Measurements from ENCODE around the gene FBXW11.

The FBXW11 gene

DNA sequence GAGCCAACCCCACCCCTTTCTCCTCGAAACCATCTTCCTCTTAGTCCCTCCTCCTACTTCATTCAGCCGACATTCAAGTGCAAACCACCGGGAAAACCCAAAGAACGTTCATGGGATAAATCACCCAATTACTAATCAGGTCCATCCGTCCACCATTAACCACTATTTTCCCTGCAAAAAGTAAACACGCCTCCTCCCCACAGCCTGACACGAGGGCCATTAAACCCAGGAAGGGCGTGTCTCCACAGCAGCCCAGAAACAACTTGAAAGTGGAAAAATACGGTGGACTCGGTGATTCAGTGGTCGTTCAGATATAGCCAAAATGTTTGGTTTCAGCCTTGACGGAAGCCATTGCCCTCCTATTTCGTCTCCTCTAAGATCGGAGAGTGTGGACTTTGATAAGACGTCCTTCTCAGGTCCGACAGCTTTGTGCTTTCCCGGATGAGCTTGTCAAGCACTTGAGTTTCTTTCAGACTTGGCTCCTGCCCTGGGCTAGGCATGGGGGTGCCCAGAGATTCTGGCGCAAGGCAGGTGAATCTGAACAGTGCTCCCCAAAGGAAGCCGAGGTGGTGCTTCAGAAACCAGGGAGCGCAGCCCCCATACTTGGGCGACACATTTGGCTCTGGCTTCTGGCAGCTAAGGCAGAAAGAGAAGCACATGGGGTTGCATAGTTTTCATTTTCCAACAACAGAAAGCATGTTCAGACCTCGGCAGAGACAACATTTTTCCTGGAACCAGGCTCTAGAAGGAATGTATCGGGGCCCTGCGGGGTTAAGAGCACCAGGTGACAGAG lies 164.3 kb downstream of the FBXW11 start:
- no peaks in the 10 kb centered on the region for H3K36me3 ChIP-seq (ENCODE audit: control insufficient read depth in 1 of 2, insufficient read depth in 2 of 2, low read length in 2 of 2)
- no peak overlapping the region for H3K9ac ChIP-seq (ENCODE audit: low read depth in 1 of 2, low read length in 2 of 2)
- H3K4me1 ChIP-seq (ENCODE audit: control insufficient read depth in 1 of 2, insufficient read depth in 2 of 2, low read length in 2 of 2) = peaks cover 0 to 4% of the 10 kb centered on the region in 2 donors
- no peaks in the 10 kb centered on the region for H3K9me3 ChIP-seq (ENCODE audit: control insufficient read depth in 1 of 2, low read length in 2 of 2)
- no peak overlapping the region for H3K27ac ChIP-seq (ENCODE audit: low read depth, low read length)
- H3K4me3 ChIP-seq (ENCODE audit: low read depth in 1 of 2, low read length in 2 of 2) = peak overlapping the region in 1 of 2 donors; percentile 46
- H3K27me3 ChIP-seq (ENCODE audit: control insufficient read depth in 1 of 2, insufficient read depth in 2 of 2, low read length in 2 of 2) = no peaks in the 10 kb centered on the region

DNA sequence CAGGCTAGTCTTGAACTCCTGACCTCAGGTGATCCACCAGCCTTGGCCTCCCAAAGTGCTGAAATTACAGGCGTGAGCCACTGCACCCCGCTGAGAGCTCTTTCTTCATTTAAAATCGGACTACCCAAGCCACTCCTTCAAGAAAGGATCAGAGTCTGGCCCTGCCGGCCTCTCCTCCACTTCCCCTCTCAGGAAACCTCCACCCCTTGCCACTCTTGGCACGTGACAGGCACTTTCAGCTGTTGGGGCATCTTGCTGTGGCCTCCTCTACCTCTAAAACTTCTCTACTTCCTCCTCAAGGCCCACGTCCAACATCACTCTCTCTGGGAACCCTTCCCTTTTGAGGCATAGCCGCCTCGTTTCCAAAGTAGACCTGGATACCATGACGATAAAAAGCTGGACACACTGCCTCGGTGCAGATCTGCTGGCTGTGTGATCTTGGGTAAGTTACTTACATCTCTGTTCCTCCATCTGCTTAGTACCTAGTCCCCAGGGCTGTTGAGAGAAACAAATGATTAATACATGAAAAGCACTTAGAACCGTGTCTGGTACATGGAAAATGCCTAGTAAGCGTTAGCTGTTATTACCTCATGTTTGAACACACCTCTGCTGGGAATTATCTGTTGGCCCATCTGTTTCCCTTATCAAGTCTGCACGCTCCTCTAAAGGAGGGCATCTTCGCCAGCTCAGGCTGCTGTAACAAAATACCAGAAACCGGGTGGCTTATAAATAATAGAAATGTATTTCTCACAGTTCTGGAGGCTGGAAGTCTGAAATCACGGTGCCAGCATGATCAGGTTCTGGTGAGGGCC lies 165.5 kb downstream of the FBXW11 start:
- Histone ChIP-seq H3K9ac (ENCODE audit: low read depth in 1 of 2, low read length in 2 of 2) (no peak overlapping the region), H3K4me1 (ENCODE audit: control insufficient read depth in 1 of 2, insufficient read depth in 2 of 2, low read length in 2 of 2) (peaks cover 0 to 4% of the 10 kb centered on the region in 2 donors), H3K27ac (ENCODE audit: low read depth, low read length) (no peak overlapping the region), H3K4me3 (ENCODE audit: low read depth in 1 of 2, low read length in 2 of 2) (no peak overlapping the region), H3K9me3 (ENCODE audit: control insufficient read depth in 1 of 2, low read length in 2 of 2) (no peaks in the 10 kb centered on the region), H3K27me3 (ENCODE audit: control insufficient read depth in 1 of 2, insufficient read depth in 2 of 2, low read length in 2 of 2) (no peaks in the 10 kb centered on the region), H3K36me3 (ENCODE audit: control insufficient read depth in 1 of 2, insufficient read depth in 2 of 2, low read length in 2 of 2) (no peaks in the 10 kb centered on the region)

DNA sequence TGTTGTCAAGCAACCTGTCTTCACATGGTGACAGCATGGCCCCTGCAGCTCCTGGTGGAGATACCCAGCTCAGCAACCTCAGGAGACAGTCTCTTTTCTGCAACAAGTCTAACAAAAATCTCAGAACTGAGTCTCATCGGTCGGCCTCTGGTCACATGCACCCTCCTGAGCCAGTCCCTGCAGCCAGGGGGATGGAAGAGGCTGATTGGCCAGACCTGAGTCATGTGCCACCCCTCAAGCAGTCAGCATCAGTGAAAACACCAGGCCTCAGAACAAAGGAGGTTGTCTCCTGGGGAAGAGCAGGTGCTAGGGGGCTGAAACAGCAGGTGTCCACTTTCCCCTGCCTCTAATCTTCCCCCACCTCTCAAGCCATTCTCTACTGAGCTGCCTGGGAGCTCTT lies 166.4 kb downstream of the FBXW11 start:
- Histone ChIP-seq H3K9me3 (ENCODE audit: control insufficient read depth in 1 of 2, low read length in 2 of 2) (no peaks in the 10 kb centered on the region), H3K9ac (ENCODE audit: low read depth in 1 of 2, low read length in 2 of 2) (no peak overlapping the region), H3K4me3 (ENCODE audit: low read depth in 1 of 2, low read length in 2 of 2) (no peak overlapping the region), H3K36me3 (ENCODE audit: control insufficient read depth in 1 of 2, insufficient read depth in 2 of 2, low read length in 2 of 2) (no peaks in the 10 kb centered on the region), H3K27ac (ENCODE audit: low read depth, low read length) (no peak overlapping the region), H3K4me1 (ENCODE audit: control insufficient read depth in 1 of 2, insufficient read depth in 2 of 2, low read length in 2 of 2) (peaks cover 0 to 4% of the 10 kb centered on the region in 2 donors), H3K27me3 (ENCODE audit: control insufficient read depth in 1 of 2, insufficient read depth in 2 of 2, low read length in 2 of 2) (no peaks in the 10 kb centered on the region)

DNA sequence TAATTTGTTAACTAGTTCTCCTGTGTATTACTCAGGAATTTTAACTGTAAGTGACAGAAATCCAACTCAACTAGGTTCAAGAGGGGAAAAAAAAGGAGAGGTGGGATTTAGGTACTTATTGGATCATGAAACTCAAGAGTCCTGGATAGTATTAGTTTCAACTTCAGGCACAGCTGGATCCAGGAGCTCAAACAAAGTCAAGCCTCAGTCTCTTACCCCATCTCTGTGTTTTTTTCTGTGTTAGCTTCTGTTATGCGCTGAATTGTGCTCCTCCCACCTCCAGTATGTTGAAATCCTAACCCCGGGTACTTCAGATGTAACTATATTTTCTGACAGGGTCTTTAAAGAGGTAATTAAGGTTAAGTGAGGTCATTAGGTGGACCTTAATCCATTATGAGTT lies 167.3 kb downstream of the FBXW11 start:
- Histone ChIP-seq H3K4me1 (ENCODE audit: control insufficient read depth in 1 of 2, insufficient read depth in 2 of 2, low read length in 2 of 2) (peaks cover 0 to 4% of the 10 kb centered on the region in 2 donors), H3K27me3 (ENCODE audit: control insufficient read depth in 1 of 2, insufficient read depth in 2 of 2, low read length in 2 of 2) (no peaks in the 10 kb centered on the region), H3K4me3 (ENCODE audit: low read depth in 1 of 2, low read length in 2 of 2) (no peak overlapping the region), H3K27ac (ENCODE audit: low read depth, low read length) (no peak overlapping the region), H3K9me3 (ENCODE audit: control insufficient read depth in 1 of 2, low read length in 2 of 2) (no peaks in the 10 kb centered on the region), H3K36me3 (ENCODE audit: control insufficient read depth in 1 of 2, insufficient read depth in 2 of 2, low read length in 2 of 2) (no peaks in the 10 kb centered on the region), H3K9ac (ENCODE audit: low read depth in 1 of 2, low read length in 2 of 2) (no peak overlapping the region)

DNA sequence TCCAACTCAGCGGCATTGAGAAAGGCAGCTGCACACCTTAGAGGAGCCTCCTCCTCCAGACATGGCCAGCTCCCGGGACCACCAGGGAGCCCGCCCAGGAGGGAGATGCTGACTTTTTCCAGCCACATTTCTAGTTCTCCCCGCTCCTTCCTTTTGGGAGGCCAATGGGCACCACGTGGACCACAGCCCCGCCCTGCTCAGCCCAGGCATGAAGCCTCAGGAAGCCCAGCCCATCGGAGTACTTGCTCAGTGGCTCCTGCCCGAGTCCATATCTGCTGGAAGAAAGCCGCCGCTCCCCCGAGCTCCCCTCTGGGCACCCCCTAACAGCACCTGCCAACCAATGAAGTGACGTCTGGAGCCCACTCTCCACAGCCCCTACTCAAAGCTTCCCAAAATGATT lies 168.4 kb downstream of the FBXW11 start:
- H3K4me3 ChIP-seq (ENCODE audit: low read depth in 1 of 2, low read length in 2 of 2) = no peak overlapping the region
- H3K27ac ChIP-seq (ENCODE audit: low read depth, low read length) = no peak overlapping the region
- peaks cover 0 to 4% of the 10 kb centered on the region in 2 donors for H3K4me1 ChIP-seq (ENCODE audit: control insufficient read depth in 1 of 2, insufficient read depth in 2 of 2, low read length in 2 of 2)
- peaks cover 3 to 5% of the 10 kb centered on the region in 2 donors for H3K9me3 ChIP-seq (ENCODE audit: control insufficient read depth in 1 of 2, low read length in 2 of 2)
- H3K9ac ChIP-seq (ENCODE audit: low read depth in 1 of 2, low read length in 2 of 2) = no peak overlapping the region
- H3K36me3 ChIP-seq (ENCODE audit: control insufficient read depth in 1 of 2, insufficient read depth in 2 of 2, low read length in 2 of 2) = no peaks in the 10 kb centered on the region
- no peaks in the 10 kb centered on the region for H3K27me3 ChIP-seq (ENCODE audit: control insufficient read depth in 1 of 2, insufficient read depth in 2 of 2, low read length in 2 of 2)

DNA sequence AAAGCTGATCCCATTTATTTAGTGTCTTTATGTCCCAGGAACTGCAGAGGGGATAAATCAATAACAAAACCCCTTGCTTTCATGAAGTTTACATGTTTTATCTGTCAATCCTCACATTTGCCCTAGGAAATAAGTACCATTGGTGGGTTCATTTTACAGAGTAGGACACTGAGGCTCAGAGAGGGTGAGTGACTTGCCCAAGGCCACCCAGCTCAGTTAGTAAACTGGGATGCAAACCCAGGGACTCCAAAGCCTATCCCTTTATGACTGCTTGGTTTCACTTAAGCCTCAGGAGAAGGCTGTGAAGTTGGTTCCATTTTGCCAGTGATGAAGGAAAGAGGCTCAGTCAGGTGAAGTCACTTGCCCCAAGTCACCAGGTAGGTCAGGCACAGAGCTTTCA lies 168.9 kb downstream of the FBXW11 start:
- no peak overlapping the region for H3K27ac ChIP-seq (ENCODE audit: low read depth, low read length)
- H3K4me1 ChIP-seq (ENCODE audit: control insufficient read depth in 1 of 2, insufficient read depth in 2 of 2, low read length in 2 of 2) = peaks cover 0 to 4% of the 10 kb centered on the region in 2 donors
- no peaks in the 10 kb centered on the region for H3K27me3 ChIP-seq (ENCODE audit: control insufficient read depth in 1 of 2, insufficient read depth in 2 of 2, low read length in 2 of 2)
- peaks cover 4 to 5% of the 10 kb centered on the region in 2 donors for H3K9me3 ChIP-seq (ENCODE audit: control insufficient read depth in 1 of 2, low read length in 2 of 2)
- no peaks in the 10 kb centered on the region for H3K36me3 ChIP-seq (ENCODE audit: control insufficient read depth in 1 of 2, insufficient read depth in 2 of 2, low read length in 2 of 2)
- H3K4me3 ChIP-seq (ENCODE audit: low read depth in 1 of 2, low read length in 2 of 2) = no peak overlapping the region
- H3K9ac ChIP-seq (ENCODE audit: low read depth in 1 of 2, low read length in 2 of 2) = no peak overlapping the region

DNA sequence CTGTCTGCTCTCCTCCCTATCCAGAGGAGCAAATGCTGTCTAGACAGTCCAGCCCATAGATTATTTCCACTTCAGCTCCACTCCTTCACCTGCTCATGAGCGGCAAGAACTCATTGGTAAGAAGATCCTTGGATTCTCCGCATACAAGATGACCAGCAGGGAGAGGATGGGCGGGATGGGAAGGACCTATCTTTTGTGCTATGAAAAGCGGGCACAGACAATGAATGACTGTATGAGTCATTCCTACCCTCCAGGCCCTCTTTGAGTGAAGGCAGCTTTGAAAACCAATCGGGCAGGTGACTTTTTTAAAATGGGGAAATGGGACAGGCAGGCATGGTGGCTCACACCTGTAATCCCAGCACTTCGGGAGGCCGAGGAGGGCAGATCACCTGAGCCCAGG lies 171.4 kb downstream of the FBXW11 start:
- Histone ChIP-seq H3K4me1 (ENCODE audit: control insufficient read depth in 1 of 2, insufficient read depth in 2 of 2, low read length in 2 of 2) (no peaks in the 10 kb centered on the region), H3K27ac (ENCODE audit: low read depth, low read length) (no peak overlapping the region), H3K9ac (ENCODE audit: low read depth in 1 of 2, low read length in 2 of 2) (no peak overlapping the region), H3K27me3 (ENCODE audit: control insufficient read depth in 1 of 2, insufficient read depth in 2 of 2, low read length in 2 of 2) (no peaks in the 10 kb centered on the region), H3K36me3 (ENCODE audit: control insufficient read depth in 1 of 2, insufficient read depth in 2 of 2, low read length in 2 of 2) (no peaks in the 10 kb centered on the region), H3K4me3 (ENCODE audit: low read depth in 1 of 2, low read length in 2 of 2) (no peak overlapping the region), H3K9me3 (ENCODE audit: control insufficient read depth in 1 of 2, low read length in 2 of 2) (peaks cover 5 to 10% of the 10 kb centered on the region in 2 donors)

DNA sequence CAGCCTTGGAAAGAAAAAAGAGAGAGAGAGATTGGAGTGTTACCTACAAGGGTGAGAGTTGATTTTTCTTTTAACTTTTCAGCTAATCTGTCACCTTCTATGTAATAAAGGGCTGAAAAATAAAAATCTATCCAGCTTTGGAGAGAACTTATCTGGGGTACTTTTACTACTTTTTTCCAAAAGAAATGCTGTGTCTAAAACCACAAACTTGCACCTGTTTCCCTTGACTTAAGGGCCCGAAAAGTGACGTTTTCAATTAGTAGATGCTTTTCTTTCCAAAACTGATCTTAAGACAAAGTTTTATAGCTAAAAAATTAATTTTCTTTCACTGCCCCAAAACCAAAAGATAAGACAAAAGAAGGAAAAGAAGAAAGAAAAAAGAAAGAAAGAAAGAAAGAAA lies 172.0 kb downstream of the FBXW11 start:
- no peak overlapping the region for H3K9ac ChIP-seq (ENCODE audit: low read depth in 1 of 2, low read length in 2 of 2)
- H3K36me3 ChIP-seq (ENCODE audit: control insufficient read depth in 1 of 2, insufficient read depth in 2 of 2, low read length in 2 of 2) = no peaks in the 10 kb centered on the region
- H3K4me3 ChIP-seq (ENCODE audit: low read depth in 1 of 2, low read length in 2 of 2) = no peak overlapping the region
- H3K27me3 ChIP-seq (ENCODE audit: control insufficient read depth in 1 of 2, insufficient read depth in 2 of 2, low read length in 2 of 2) = no peaks in the 10 kb centered on the region
- H3K27ac ChIP-seq (ENCODE audit: low read depth, low read length) = no peak overlapping the region
- H3K9me3 ChIP-seq (ENCODE audit: control insufficient read depth in 1 of 2, low read length in 2 of 2) = peaks cover 5 to 10% of the 10 kb centered on the region in 2 donors
- H3K4me1 ChIP-seq (ENCODE audit: control insufficient read depth in 1 of 2, insufficient read depth in 2 of 2, low read length in 2 of 2) = no peaks in the 10 kb centered on the region

DNA sequence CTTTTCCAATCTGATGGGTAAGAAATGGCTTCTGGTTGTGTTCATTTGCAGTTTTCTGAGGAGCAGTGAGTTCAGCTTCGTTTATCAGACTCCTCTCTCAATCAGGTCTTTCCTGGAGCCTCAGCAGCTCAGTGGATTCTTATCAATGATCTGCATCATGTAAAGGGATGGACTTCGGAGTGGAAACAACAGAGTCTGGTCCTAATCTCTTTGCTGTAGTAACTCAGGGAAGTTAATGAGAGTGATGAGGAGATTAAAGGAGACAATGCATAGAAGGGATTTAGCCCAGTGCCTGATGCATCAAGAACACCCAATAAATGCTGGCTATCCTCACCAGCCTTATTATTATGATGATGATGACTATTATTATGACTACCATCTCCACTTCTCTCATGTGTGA lies 173.7 kb downstream of the FBXW11 start:
- Histone ChIP-seq H3K4me3 (ENCODE audit: low read depth in 1 of 2, low read length in 2 of 2) (no peak overlapping the region), H3K27me3 (ENCODE audit: control insufficient read depth in 1 of 2, insufficient read depth in 2 of 2, low read length in 2 of 2) (no peaks in the 10 kb centered on the region), H3K9ac (ENCODE audit: low read depth in 1 of 2, low read length in 2 of 2) (no peak overlapping the region), H3K9me3 (ENCODE audit: control insufficient read depth in 1 of 2, low read length in 2 of 2) (peaks cover 5 to 10% of the 10 kb centered on the region in 2 donors), H3K27ac (ENCODE audit: low read depth, low read length) (no peak overlapping the region), H3K4me1 (ENCODE audit: control insufficient read depth in 1 of 2, insufficient read depth in 2 of 2, low read length in 2 of 2) (no peaks in the 10 kb centered on the region), H3K36me3 (ENCODE audit: control insufficient read depth in 1 of 2, insufficient read depth in 2 of 2, low read length in 2 of 2) (no peaks in the 10 kb centered on the region)

DNA sequence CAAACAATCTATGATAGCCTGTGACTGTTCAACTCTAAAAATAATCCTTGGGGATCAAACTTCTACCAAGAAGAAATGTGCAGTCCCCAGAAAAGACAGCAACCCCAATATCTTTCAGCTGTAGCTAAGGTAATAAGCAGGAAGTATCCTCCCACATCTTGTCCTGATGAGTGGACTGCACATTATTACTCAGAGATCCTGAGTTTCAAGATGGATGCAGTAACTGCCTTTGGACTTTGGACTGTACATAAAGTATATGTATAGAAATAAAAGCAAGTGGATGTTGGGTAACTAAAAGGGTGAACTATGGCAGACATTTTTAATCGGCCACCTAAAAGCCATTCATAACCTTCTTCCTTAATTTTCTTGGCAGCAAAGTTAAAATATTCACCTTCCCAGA lies 175.8 kb downstream of the FBXW11 start:
- Histone ChIP-seq H3K9ac (ENCODE audit: low read depth in 1 of 2, low read length in 2 of 2) (no peak overlapping the region), H3K36me3 (ENCODE audit: control insufficient read depth in 1 of 2, insufficient read depth in 2 of 2, low read length in 2 of 2) (no peaks in the 10 kb centered on the region), H3K9me3 (ENCODE audit: control insufficient read depth in 1 of 2, low read length in 2 of 2) (peaks cover 5 to 10% of the 10 kb centered on the region in 2 donors), H3K27me3 (ENCODE audit: control insufficient read depth in 1 of 2, insufficient read depth in 2 of 2, low read length in 2 of 2) (no peaks in the 10 kb centered on the region), H3K4me1 (ENCODE audit: control insufficient read depth in 1 of 2, insufficient read depth in 2 of 2, low read length in 2 of 2) (no peaks in the 10 kb centered on the region), H3K27ac (ENCODE audit: low read depth, low read length) (no peak overlapping the region), H3K4me3 (ENCODE audit: low read depth in 1 of 2, low read length in 2 of 2) (no peak overlapping the region)
